Mammary epithelial cell (primary cell): ENCODE measurements around the gene SPATC1L.

Experiments
- CTCF ChIP-seq, 2 donors: IDR thresholded peaks in 1 of 2; conservative IDR thresholded peaks in 1 of 2; 2 replicates each; pipeline ENCODE4 v1.5.1; 2011 to 2012; ENCODE audit warnings: inconsistent platforms in 2 of 2, low read length in 2 of 2, mild to moderate bottlenecking in 2 of 2, control low read depth in 1 of 2, low read depth in 1 of 2; ENCODE audit not compliant: insufficient read depth in 1 of 2; ENCODE audit errors: extremely low read depth in 1 of 2
- EZH2 ChIP-seq: IDR thresholded peaks from 2 replicates; pipeline ENCODE4 v1.6.1; 2012; ENCODE audit warnings: low read length, inconsistent platforms, borderline replicate concordance

GRCh38 chr21:46207920-46208591 is 23.8 kb upstream of the SPATC1L start:
- TF ChIP-seq CTCF (conservative IDR thresholded peaks at IDR 0.05 in 1 of 2, IDR thresholded peaks at IDR 0.05 in 1 of 2; ENCODE audit: extremely low read depth in 1 of 2, insufficient read depth in 1 of 2, low read depth in 1 of 2, low read length in 2 of 2), result no peak
- no peak for TF ChIP-seq EZH2
